Measurements from ENCODE around the gene NUDT9.

DNA sequence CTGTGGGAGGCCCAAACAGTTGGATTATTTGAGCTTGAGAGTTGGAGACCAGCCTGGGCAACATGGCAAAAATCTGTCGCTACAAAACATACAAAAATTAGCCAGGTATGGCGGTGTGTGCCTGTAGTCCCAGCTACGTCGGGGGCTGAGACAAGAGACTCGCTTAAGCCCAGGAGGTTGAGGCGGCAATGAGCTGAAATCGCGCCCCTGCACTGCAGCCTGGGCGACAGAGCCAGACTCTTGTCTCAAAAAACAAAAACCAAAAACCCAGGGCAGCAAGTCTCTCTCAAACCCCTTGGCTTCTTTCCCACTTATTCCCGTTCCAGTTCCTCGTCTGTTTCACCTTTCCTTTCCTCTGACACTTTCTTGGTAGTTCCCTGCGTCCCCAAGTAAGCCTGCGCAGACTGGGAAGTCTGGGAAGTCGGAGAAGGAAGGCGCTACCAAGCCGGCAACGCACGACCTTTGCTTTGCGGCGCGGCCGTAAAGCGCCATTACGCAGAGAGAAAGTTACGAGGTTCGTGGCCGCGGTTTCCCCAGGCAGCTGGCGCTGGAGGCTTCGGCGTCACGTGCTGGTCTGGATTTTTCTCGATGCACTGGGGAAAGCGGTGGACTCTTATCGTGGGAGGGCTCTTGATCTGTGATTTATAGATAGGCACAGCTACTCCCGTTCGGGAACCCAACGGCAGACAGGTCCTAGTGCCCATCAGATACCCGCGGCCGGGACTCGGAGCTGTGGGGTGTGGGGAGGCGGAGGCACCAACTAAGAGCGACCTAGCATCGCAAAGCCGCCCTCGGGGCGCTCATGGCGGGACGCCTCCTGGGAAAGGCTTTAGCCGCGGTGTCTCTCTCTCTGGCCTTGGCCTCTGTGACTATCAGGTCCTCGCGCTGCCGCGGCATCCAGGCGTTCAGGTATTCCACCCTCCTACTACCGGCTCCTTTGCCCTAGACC is at the start of gene NUDT9:
- TF ChIP-seq YY1 (IDR thresholded peaks at IDR 0.05; ENCODE audit: insufficient read depth, insufficient read length) (no peak), ZNF274 (IDR thresholded peaks at IDR 0.05; ENCODE audit: low read depth, low read length) (no peak)

Data from NT2/D1 (cell line).